Adrenal gland (tissue), 12 donors: ENCODE measurements around the gene GHDC. TPM values are rescaled to one million over a fixed set of nuclear protein-coding genes. Genes with fewer than 3 reads are reported as not detected.
"Not testable (repeated sequence)": the region's sequence is repeated elsewhere in the genome, so short reads cannot be mapped to it uniquely, and the experiment has no call there.

Source experiments
- DNase-seq, 7 donors: peaks; one replicate each; pipeline ENCODE4 v3.0.0-alpha.2; 2019 to 2020
- H3K27ac ChIP-seq, 5 donors: fragments of 200-600 bp; sonication (generic) in 4 of 5; 1 replicate in 3 of 5; 2 replicates in 2 of 5; pipeline versions ENCODE4 v1.5.1 to v1.8.0; 2016 to 2020; ENCODE audit warnings: mild to moderate bottlenecking in 1 of 5
- H3K27me3 ChIP-seq: fragments of 200-600 bp; 2 replicates; pipeline ENCODE4 v1.8.0; 2021
- H3K36me3 ChIP-seq, 2 donors: fragments of 200-600 bp; replicated peaks in 1 of 2; 1 replicate in 1 of 2; 2 replicates in 1 of 2; pipeline versions ENCODE4 v1.5.1 to v1.8.0; 2018 to 2022
- H3K4me1 ChIP-seq, 2 donors: fragments of 200-600 bp; replicated peaks in 1 of 2; 1 replicate in 1 of 2; 2 replicates in 1 of 2; pipeline versions ENCODE4 v1.5.1 to v1.8.0; 2018 to 2021
- H3K4me3 ChIP-seq, 4 donors: fragments of 200-600 bp; sonication (generic) in 3 of 4; one replicate each; pipeline ENCODE4 v1.5.1; 2016 to 2018
- H3K9me3 ChIP-seq, 3 donors: fragments of 200-600 bp; sonication (generic) in 1 of 3; replicated peaks in 1 of 3; 1 replicate in 2 of 3; 2 replicates in 1 of 3; pipeline versions ENCODE4 v1.5.1 to v1.8.0; 2016 to 2021
- POLR2A ChIP-seq, 2 donors: fragments of 450-650 bp; IDR thresholded peaks; one replicate each; pipeline ENCODE4 v1.6.1; 2017; ENCODE audit warnings: antibody characterized with exemption in 2 of 2, mild to moderate bottlenecking in 2 of 2, moderate library complexity in 1 of 2
- WGBS, 4 donors: extraction: QIAGEN DNeasy Blood & Tissue Kit in 2 of 4; methylation state at CpG; one replicate each; pipeline versions ENCODE4 v1.1.5 to v1.1.7; 2013 to 2017; 5-methylcytosine and 5-hydroxymethylcytosine counted together
- intact Hi-C, 2 donors: fragments of 100-400 bp; cut with DNase I; formaldehyde crosslinking; loops; one replicate each; pipeline versions ENCODE4 v1.14.1 to v1.15.0; 2022 to 2023
- polyA plus RNA-seq, 3 donors: library from polyadenylated mRNA; stranded (reverse); fragments of 200-250 nt in 2 of 3; fragments of 350-450 nt in 1 of 3; fragmentation: Illumina TruSeq in 1 of 3; extraction: RNeasy Lipid Tissue Mini Kit (QIAGEN cat#74804) in 1 of 3; gene quantifications; one replicate each; pipeline ENCODE4 v1.2.3, GENCODE V29; 2013 to 2014
- total RNA-seq, 9 donors: library from RNA; depleted of rRNA in 4 of 9; stranded (reverse); fragments of >200 nt in 4 of 9; fragments of 120-200 nt in 1 of 9; fragmentation: NEBNext Ultra II Directional in 1 of 9; extraction: Animal tissue kit (Norgen Biotek cat#: 25700) in 1 of 9; gene quantifications; one replicate each; pipeline versions ENCODE4 v1.1.0 to v1.2.4, GENCODE V29; 2013 to 2023
- TF ChIP-seq, protein P1 (sequence below), 6 experiments: fragments of 450-650 bp in 4 of 6; fragments of 200-600 bp in 2 of 6; sonication (generic) in 1 of 6; IDR thresholded peaks; 1 replicate in 5 of 6; 2 replicates in 1 of 6; pipeline versions ENCODE4 v1.5.1 to v1.8.0; 2016 to 2021; ENCODE audit warnings: antibody characterized with exemption in 6 of 6, mild to moderate bottlenecking in 2 of 6, moderate library complexity in 1 of 6
- donor health status: healthy with polysubstance abuse.
- donor health status: Bipolar disorder and iron deficiency.
- donor health status: DM: yes; HTN: yes; CAD: no.
- donor health status: DM: no; HTN: no; CAD: no.
- donor health status: DM: no; HTN: no; CAD: no.
- donor health status: DM: yes; HTN: yes; CAD: no.

The GHDC gene
- total and polyA plus RNA-seq, 12 donors, result 10.5 to 344 (median 58.5) TPM

DNA sequence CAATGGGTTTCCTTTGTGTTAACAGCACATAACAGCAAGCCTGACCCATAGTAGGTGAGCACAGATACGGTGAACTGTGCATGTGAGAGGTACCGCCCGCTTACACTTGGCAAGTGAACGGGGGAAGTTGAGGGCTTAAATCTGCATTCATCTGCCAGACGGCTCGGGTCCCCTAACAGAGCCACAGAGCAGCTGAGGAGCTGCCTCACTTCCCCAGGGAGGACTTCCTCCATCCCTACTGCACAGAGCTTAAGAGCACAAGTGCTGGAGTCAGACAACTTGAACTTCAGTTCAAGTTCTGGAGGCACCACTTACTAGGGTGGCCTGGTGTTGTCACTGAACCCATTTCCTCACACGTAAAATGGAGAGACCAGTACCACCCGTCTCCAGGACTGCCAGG is 52.9 kb downstream of the GHDC start:
- intact Hi-C loops, result no loop called here
- no peak for TF ChIP-seq POLR2A (IDR thresholded peaks at IDR 0.05)
- TF ChIP-seq, protein P1, sequence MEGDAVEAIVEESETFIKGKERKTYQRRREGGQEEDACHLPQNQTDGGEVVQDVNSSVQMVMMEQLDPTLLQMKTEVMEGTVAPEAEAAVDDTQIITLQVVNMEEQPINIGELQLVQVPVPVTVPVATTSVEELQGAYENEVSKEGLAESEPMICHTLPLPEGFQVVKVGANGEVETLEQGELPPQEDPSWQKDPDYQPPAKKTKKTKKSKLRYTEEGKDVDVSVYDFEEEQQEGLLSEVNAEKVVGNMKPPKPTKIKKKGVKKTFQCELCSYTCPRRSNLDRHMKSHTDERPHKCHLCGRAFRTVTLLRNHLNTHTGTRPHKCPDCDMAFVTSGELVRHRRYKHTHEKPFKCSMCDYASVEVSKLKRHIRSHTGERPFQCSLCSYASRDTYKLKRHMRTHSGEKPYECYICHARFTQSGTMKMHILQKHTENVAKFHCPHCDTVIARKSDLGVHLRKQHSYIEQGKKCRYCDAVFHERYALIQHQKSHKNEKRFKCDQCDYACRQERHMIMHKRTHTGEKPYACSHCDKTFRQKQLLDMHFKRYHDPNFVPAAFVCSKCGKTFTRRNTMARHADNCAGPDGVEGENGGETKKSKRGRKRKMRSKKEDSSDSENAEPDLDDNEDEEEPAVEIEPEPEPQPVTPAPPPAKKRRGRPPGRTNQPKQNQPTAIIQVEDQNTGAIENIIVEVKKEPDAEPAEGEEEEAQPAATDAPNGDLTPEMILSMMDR (IDR thresholded peaks at IDR 0.05), result no peak
- no peaks in the 10 kb centered on the region for H3K27me3 ChIP-seq
- peak overlapping the region in 3 of 5 donors; percentile 9 to 41 (median 13) for H3K27ac ChIP-seq
- DNase-seq, result no peak
- H3K4me1 ChIP-seq, result peaks cover 31 to 71% of the 10 kb centered on the region in 2 donors
- no peak overlapping the region for H3K4me3 ChIP-seq
- H3K9me3 ChIP-seq, result no peaks in the 10 kb centered on the region
- H3K36me3 ChIP-seq, result peaks cover 0 to 10% of the 10 kb centered on the region in 2 donors
- 65 to 71% (median 68%) methylated on average over 6 to 8 of the region's 8 CpGs for WGBS, 4 donors

DNA sequence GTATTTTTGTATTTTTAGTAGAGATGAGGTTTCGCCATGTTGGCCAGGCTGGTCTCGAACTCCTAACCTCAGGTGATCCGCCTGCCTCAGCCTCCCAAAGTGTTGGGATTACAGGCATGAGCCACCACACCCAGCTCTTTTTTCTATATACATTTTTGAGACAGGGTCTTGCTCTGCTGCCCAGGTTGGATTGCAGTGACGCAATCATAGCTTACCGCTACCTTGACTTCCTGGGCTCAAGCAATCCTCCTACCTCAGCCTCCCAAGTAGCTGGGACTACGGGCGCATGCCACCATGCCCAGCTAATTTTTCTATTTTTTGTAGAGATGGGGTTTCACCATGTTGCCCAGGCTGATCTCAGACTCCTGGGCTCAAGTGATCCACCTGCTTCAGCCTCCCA is 53.6 kb downstream of the GHDC start:
- WGBS, 4 donors, result 90 to 99% (median 94%) methylated on average over 7 of the region's 7 CpGs
- peaks cover 0 to 10% of the 10 kb centered on the region in 2 donors for H3K36me3 ChIP-seq
- peaks cover 38 to 71% of the 10 kb centered on the region in 2 donors for H3K4me1 ChIP-seq
- DNase-seq, H3K4me3 ChIP-seq, H3K27me3 ChIP-seq, intact Hi-C loops, H3K9me3 ChIP-seq: not testable (repeated sequence)
- peak overlapping the region in 1 of 5 donors; percentile 9 for H3K27ac ChIP-seq

Other genes starting within 250 kb of the GHDC start
- gene CNP, start 227.7 kb downstream of the GHDC start, total RNA-seq, result 10 to 100 TPM; 28.8 to 78.5 (median 69.2) TPM
- gene CNP, start 227.7 kb downstream of the GHDC start, polyA plus RNA-seq, result 10 to 100 TPM; 27.9 to 44.6 (median 34.2) TPM
- gene DNAJC7, start 177.1 kb downstream of the GHDC start, total RNA-seq, result 10 to 100 TPM; 44.4 to 96.4 (median 66.2) TPM
- gene DNAJC7, start 177.1 kb downstream of the GHDC start, polyA plus RNA-seq, result 100 to 1,000 TPM; 102 to 148 (median 134) TPM
- gene NKIRAS2, start 174.4 kb downstream of the GHDC start, total RNA-seq, result 10 to 100 TPM; 22.9 to 56.8 (median 27.5) TPM
- 10 to 100 TPM; 23.1 to 31.9 (median 31.4) TPM for gene NKIRAS2, start 174.4 kb downstream of the GHDC start, polyA plus RNA-seq
- gene C17orf113, start 143.9 kb downstream of the GHDC start, total RNA-seq, result 1 to 10 TPM in 1 of 9 donors, under 1 TPM in 8; 0.14 to 1.1 (median 0.69) TPM
- gene C17orf113, start 143.9 kb downstream of the GHDC start, polyA plus RNA-seq, result under 1 TPM; 0.20 to 0.72 (median 0.34) TPM
- gene ZNF385C, start 96.0 kb downstream of the GHDC start, total RNA-seq, result under 1 TPM in 3 of 9 donors, not detected in 6; 0.07 to 0.11 (median 0.11) TPM
- gene ZNF385C, start 96.0 kb downstream of the GHDC start, polyA plus RNA-seq, result under 1 TPM; 0.11 to 0.16 (median 0.13) TPM
- gene DHX58, start 81.8 kb downstream of the GHDC start, total RNA-seq, result 10 to 100 TPM; 17.9 to 40.8 (median 31.2) TPM
- gene DHX58, start 81.8 kb downstream of the GHDC start, polyA plus RNA-seq, result 100 to 1,000 TPM in 1 of 3 donors, 10 to 100 TPM in 2; 16.3 to 117 (median 88.0) TPM
- gene KAT2A, start 73.1 kb downstream of the GHDC start, total RNA-seq, result 100 to 1,000 TPM in 1 of 9 donors, 10 to 100 TPM in 8; 16.0 to 136 (median 53.2) TPM
- 100 to 1,000 TPM in 2 of 3 donors, 10 to 100 TPM in 1; 23.7 to 671 (median 386) TPM for gene KAT2A, start 73.1 kb downstream of the GHDC start, polyA plus RNA-seq
- gene HSPB9, start 71.7 kb downstream of the GHDC start, total RNA-seq, result under 1 TPM in 5 of 9 donors, not detected in 4; 0.14 to 0.27 (median 0.18) TPM
- gene HSPB9, start 71.7 kb downstream of the GHDC start, polyA plus RNA-seq, result under 1 TPM in 2 of 3 donors, not detected in 1; 0.20 to 0.72 TPM
- gene RAB5C, start 39.5 kb downstream of the GHDC start, total RNA-seq, result 100 to 1,000 TPM in 8 of 9 donors, 10 to 100 TPM in 1; 96.9 to 216 (median 161) TPM
- 100 to 1,000 TPM in 2 of 3 donors, 10 to 100 TPM in 1; 55.8 to 206 (median 115) TPM for gene RAB5C, start 39.5 kb downstream of the GHDC start, polyA plus RNA-seq
- gene KCNH4, start 13.4 kb downstream of the GHDC start, total RNA-seq, result under 1 TPM in 7 of 9 donors, not detected in 2; 0.14 to 0.41 (median 0.19) TPM
- 1 to 10 TPM in 1 of 3 donors, under 1 TPM in 2; 0.13 to 1.0 (median 0.26) TPM for gene KCNH4, start 13.4 kb downstream of the GHDC start, polyA plus RNA-seq
- not detected for gene HCRT, start 9.0 kb downstream of the GHDC start, total RNA-seq
- gene HCRT, start 9.0 kb downstream of the GHDC start, polyA plus RNA-seq, result not detected
- gene STAT5B, start 81.9 kb upstream of the GHDC start, total RNA-seq, result 100 to 1,000 TPM in 6 of 9 donors, 10 to 100 TPM in 3; 30.3 to 128 (median 111) TPM
- gene STAT5B, start 81.9 kb upstream of the GHDC start, polyA plus RNA-seq, result 10 to 100 TPM; 44.7 to 70.6 (median 58.1) TPM
- 100 to 1,000 TPM in 4 of 9 donors, 10 to 100 TPM in 5; 12.0 to 169 (median 84.2) TPM for gene STAT5A, start 94.0 kb upstream of the GHDC start, total RNA-seq
- 10 to 100 TPM; 22.6 to 51.4 (median 39.2) TPM for gene STAT5A, start 94.0 kb upstream of the GHDC start, polyA plus RNA-seq
- 100 to 1,000 TPM in 8 of 9 donors, 10 to 100 TPM in 1; 31.0 to 282 (median 187) TPM for gene STAT3, start 193.9 kb upstream of the GHDC start, total RNA-seq
- 100 to 1,000 TPM in 1 of 3 donors, 10 to 100 TPM in 2; 49.0 to 132 (median 49.3) TPM for gene STAT3, start 193.9 kb upstream of the GHDC start, polyA plus RNA-seq
- gene CAVIN1, start 228.8 kb upstream of the GHDC start, total RNA-seq, result 100 to 1,000 TPM in 7 of 9 donors, 10 to 100 TPM in 2; 13.1 to 206 (median 161) TPM
- gene CAVIN1, start 228.8 kb upstream of the GHDC start, polyA plus RNA-seq, result 100 to 1,000 TPM in 1 of 3 donors, 10 to 100 TPM in 2; 37.0 to 103 (median 79.8) TPM